Bronchus fibroblast of lung (primary cell): Measurements from ENCODE around the gene CTTN. TPM values are rescaled to one million over a fixed set of nuclear protein-coding genes. Genes with fewer than 3 reads are reported as not detected.

Experiments used
- total RNA-seq: library from RNA; depleted of rRNA; stranded (reverse); fragments of >200 nt; gene quantifications from 2 replicates; pipeline ENCODE4 v1.2.3, GENCODE V29; 2015

The CTTN gene
- total RNA-seq, result 117 and 125 TPM in 2 replicates

GRCh38 chr11:70397983-70398833 is at the start of gene CTTN:
TSS of gene CTTN (plus strand) at chr11:70398529. CDS start at chr11:70407298, 8,769 bp downstream.

Other genes with a start within 250 kb of the CTTN start
- 27.2 and 32.1 TPM in 2 replicates for gene FADD, start 195.2 kb upstream of the CTTN start, total RNA-seq
- 14.4 and 15.1 TPM in 2 replicates for gene PPFIA1, start 127.8 kb upstream of the CTTN start, total RNA-seq